Tibial nerve (tissue), 4 donors: ENCODE measurements around the gene LIMD2.

Experiments used
- EP300 ChIP-seq, 2 donors: sonication (generic); formaldehyde crosslinking; IDR thresholded peaks; one replicate each; pipeline ENCODE4 v1.6.1; 2017; ENCODE audit warnings: antibody characterized with exemption in 2 of 2, mild to moderate bottlenecking in 1 of 2
- TF ChIP-seq, protein P1 (sequence below), 5 experiments: fragments of 200-600 bp in 3 of 5; fragments of 450-650 bp in 2 of 5; sonication (generic) in 3 of 5; IDR thresholded peaks; one replicate each; pipeline ENCODE4 v1.5.1; 2016 to 2019; ENCODE audit warnings: antibody characterized with exemption in 5 of 5, mild to moderate bottlenecking in 3 of 5, moderate library complexity in 2 of 5

DNA sequence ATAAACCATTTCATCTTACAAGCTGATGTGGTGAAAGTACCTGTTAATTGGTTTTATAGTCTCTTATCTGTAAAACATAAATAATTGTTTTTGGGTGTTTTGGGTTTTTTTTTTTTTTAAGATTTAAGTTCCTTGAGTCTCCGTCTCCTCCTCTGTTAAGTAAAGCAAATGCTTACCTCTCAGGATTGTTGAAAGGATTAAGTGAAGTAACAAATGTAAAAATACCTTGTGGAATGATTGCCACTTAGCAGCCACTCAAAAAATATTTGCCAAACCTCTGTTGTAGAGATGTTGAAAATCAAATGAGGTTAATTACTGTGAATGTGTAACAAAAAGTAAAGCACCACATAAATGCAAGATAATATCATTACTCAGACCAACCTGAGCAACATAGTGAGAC is 19.2 kb downstream of the LIMD2 start:
- TF ChIP-seq, protein P1, sequence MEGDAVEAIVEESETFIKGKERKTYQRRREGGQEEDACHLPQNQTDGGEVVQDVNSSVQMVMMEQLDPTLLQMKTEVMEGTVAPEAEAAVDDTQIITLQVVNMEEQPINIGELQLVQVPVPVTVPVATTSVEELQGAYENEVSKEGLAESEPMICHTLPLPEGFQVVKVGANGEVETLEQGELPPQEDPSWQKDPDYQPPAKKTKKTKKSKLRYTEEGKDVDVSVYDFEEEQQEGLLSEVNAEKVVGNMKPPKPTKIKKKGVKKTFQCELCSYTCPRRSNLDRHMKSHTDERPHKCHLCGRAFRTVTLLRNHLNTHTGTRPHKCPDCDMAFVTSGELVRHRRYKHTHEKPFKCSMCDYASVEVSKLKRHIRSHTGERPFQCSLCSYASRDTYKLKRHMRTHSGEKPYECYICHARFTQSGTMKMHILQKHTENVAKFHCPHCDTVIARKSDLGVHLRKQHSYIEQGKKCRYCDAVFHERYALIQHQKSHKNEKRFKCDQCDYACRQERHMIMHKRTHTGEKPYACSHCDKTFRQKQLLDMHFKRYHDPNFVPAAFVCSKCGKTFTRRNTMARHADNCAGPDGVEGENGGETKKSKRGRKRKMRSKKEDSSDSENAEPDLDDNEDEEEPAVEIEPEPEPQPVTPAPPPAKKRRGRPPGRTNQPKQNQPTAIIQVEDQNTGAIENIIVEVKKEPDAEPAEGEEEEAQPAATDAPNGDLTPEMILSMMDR (IDR thresholded peaks at IDR 0.05) = no peak
- no peak for TF ChIP-seq EP300 (IDR thresholded peaks at IDR 0.05)
